Activated CD8-positive, alpha-beta T cell treated with anti-CD3 and anti-CD28 coated beads, Interleukin-2, amount 10 ng/mL, durations not matched to agents 7 days and 5 days (primary cell): ENCODE results near the gene GGA1. TPM values are rescaled to one million over a fixed set of nuclear protein-coding genes. Genes with fewer than 3 reads are reported as not detected.

Source experiments
- ATAC-seq: fragments of 150-1000 bp; cut with Tn5 transposase; one replicate; pipeline ENCODE4 v1.10.0; 2021; ENCODE audit warnings: moderate library complexity
- CTCF ChIA-PET: fragments of 350-600 bp; sonication (Branson Sonifier 250); formaldehyde crosslinking; loops from one replicate; lab custom pipeline; 2021; ENCODE audit warnings: antibody characterized with exemption; lab: Charles Lee
- POLR2A ChIA-PET: fragments of 350-600 bp; sonication (Branson Sonifier 250); formaldehyde crosslinking; loops from one replicate; lab custom pipeline; 2021; ENCODE audit warnings: antibody characterized with exemption; lab: Charles Lee
- DNase-seq: peaks from one replicate; pipeline ENCODE4 v3.0.0-alpha.2; 2020
- H3K27ac Mint-ChIP-seq: one replicate; pipeline ENCODE4 v1.8.0; 2021; ENCODE audit warnings: mild to moderate bottlenecking, mixed read lengths
- H3K27me3 Mint-ChIP-seq: one replicate; pipeline ENCODE4 v1.8.0; 2021; ENCODE audit warnings: low read depth, mixed read lengths
- H3K36me3 Mint-ChIP-seq: one replicate; pipeline ENCODE4 v1.8.0; 2021; ENCODE audit warnings: low read depth, mixed read lengths
- H3K4me1 Mint-ChIP-seq: one replicate; pipeline ENCODE4 v1.8.0; 2021; ENCODE audit warnings: low read depth, mixed read lengths
- H3K4me3 Mint-ChIP-seq: one replicate; pipeline ENCODE4 v1.8.0; 2021; ENCODE audit warnings: mild to moderate bottlenecking, mixed read lengths
- H3K9me3 Mint-ChIP-seq: one replicate; pipeline ENCODE4 v1.8.0; 2022; ENCODE audit warnings: mixed read lengths; ENCODE audit not compliant: insufficient read depth
- total RNA-seq, 2 experiments: library from RNA; stranded (reverse); gene quantifications; one replicate each; pipeline ENCODE4 v1.2.3, GENCODE V29; 2021

The GGA1 gene
- total RNA-seq, 2 experiments from 2014 or later, result 66.3 to 69.5 TPM

DNA sequence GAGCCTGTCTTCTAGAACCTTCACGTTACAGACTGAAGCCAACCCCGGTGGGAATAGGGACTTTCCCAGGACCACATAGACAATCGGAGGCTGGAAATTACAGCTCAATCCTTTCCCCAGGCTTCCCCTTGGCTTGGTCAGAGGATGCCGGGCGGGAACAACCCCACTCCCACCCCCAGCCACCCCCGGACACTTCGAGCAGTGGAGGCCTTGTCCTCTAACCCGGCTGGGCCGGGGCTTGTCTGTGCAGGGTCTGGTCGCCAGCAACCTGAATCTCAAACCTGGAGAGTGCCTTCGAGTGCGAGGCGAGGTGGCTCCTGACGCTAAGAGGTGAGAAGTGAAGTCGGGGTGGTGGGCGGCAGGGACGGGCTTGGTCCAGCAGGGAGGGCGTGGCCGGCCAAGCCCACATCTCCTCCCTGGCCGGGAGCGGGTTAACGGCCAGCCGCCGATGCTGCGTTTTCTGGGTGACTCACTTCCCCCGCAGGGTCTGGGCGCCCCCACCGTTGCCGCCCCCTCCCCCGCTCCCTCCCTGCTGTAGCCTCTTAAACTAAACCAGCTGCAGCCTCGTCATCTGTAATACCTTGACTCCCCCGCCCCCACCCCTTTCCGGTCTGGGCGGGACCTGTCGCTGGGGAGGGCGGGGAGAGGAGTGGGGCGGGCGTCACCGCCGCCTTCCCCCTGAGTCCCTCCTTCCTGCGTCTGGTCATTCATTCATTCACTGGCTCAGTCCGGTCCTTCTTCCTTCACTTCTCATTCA is 68.3 kb downstream of the GGA1 start:
- Mint-ChIP-seq H3K4me1 (peaks cover 63% of the 10 kb centered on the region), H3K4me3 (peak overlapping the region; percentile 82), H3K9me3 (no peaks in the 10 kb centered on the region), H3K27me3 (no peaks in the 10 kb centered on the region), H3K36me3 (peaks cover 27% of the 10 kb centered on the region), H3K27ac (peak overlapping the region; percentile 99)
- POLR2A ChIA-PET, result interaction anchor here (0.9 to 4.5 kb wide), 12 partner anchors 10 to 225 kb away, joined by 3 to 33 read pairs (median 8); partner anchors contain the start of genes NOL12 and PDXP
- ATAC-seq (peak; percentile 69), DNase-seq (peak; percentile 95)
- CTCF ChIA-PET, result interaction anchor here (0.6 to 15.0 kb wide), 7 partner anchors 9 to 69 kb away, joined by 3 to 241 read pairs (median 11); partner anchors contain the start of genes GGA1, NOL12, PDXP and TRIOBP

DNA sequence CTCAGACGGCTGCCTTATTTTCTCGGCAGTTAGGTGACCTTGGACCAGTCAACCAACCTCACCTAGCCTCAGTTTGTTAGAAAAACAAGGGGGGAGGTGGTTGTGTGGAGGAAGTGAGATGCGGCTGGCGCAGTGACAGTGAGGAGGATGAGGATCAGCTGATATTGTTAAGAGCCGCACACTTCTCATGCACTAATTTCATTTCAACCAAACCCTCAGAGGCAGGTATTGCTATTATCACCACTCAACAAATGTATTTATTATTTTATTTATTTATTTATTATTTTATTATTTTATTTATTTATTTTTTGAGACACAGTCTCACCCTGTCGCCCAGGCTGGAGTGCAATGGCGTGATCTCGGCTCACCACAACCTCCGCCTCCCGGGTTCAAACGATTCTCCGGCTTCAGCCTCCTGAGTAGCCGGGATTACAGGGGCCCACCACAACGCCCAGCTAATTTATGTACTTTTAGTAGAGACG is 68.9 kb downstream of the GGA1 start:
- Mint-ChIP-seq H3K4me3 (peak overlapping the region; percentile 82), H3K36me3 (peaks cover 25% of the 10 kb centered on the region), H3K9me3 (no peaks in the 10 kb centered on the region), H3K27me3 (no peaks in the 10 kb centered on the region), H3K4me1 (peaks cover 57% of the 10 kb centered on the region), H3K27ac (peak overlapping the region; percentile 99)
- CTCF ChIA-PET, result interaction anchor here (1.0 to 15.0 kb wide), 7 partner anchors 17 to 69 kb away, joined by 3 to 241 read pairs (median 11); partner anchors contain the start of genes GGA1, PDXP and TRIOBP
- peak; percentile 22 for ATAC-seq
- DNase-seq, result no peak
- POLR2A ChIA-PET, result interaction anchor here (0.9 to 4.5 kb wide), 8 partner anchors 9 to 131 kb away, joined by 3 to 33 read pairs (median 8); partner anchors contain the start of genes NOL12 and PDXP

- H3K4me1 Mint-ChIP-seq, result peaks cover 48% of the 10 kb centered on the region
- peaks cover 25% of the 10 kb centered on the region for H3K36me3 Mint-ChIP-seq
- ChIA-PET CTCF (interaction anchor here (1.0 to 15.0 kb wide), 5 partner anchors 18 to 45 kb away, joined by 3 to 241 read pairs (median 11); partner anchors contain the start of genes PDXP and TRIOBP), POLR2A (interaction anchor here (1.4 to 4.5 kb wide), 2 partner anchors 16 to 20 kb away, joined by 7 to 33 read pairs; partner anchors contain the start of gene PDXP)
- ATAC-seq (no peak), DNase-seq (no peak)
- peak overlapping the region; percentile 51 for H3K4me3 Mint-ChIP-seq
- H3K27me3 Mint-ChIP-seq, result no peaks in the 10 kb centered on the region
- peak overlapping the region; percentile 99 for H3K27ac Mint-ChIP-seq
- H3K9me3 Mint-ChIP-seq, result no peaks in the 10 kb centered on the region
Measured at GRCh38 chr22:37678372-37678771, 69.7 kb downstream of the GGA1 start.

GRCh38 chr22:37679670-37680069 is 71.0 kb downstream of the GGA1 start:
- ATAC-seq (no peak), DNase-seq (no peak)
- Mint-ChIP-seq H3K27me3 (no peaks in the 10 kb centered on the region), H3K9me3 (no peaks in the 10 kb centered on the region), H3K4me1 (peaks cover 37% of the 10 kb centered on the region), H3K4me3 (peak overlapping the region; percentile 40), H3K27ac (peak overlapping the region; percentile 60), H3K36me3 (peaks cover 25% of the 10 kb centered on the region)
- POLR2A ChIA-PET, result interaction anchor here (0.6 kb wide), 2 partner anchors 8 to 18 kb away, joined by 4 read pairs; no protein-coding TSS in a partner anchor
- CTCF ChIA-PET, result interaction anchor here (0.7 to 15.0 kb wide), 8 partner anchors 16 to 73 kb away, joined by 3 to 241 read pairs (median 17); partner anchors contain the start of genes GGA1 and PDXP

DNA sequence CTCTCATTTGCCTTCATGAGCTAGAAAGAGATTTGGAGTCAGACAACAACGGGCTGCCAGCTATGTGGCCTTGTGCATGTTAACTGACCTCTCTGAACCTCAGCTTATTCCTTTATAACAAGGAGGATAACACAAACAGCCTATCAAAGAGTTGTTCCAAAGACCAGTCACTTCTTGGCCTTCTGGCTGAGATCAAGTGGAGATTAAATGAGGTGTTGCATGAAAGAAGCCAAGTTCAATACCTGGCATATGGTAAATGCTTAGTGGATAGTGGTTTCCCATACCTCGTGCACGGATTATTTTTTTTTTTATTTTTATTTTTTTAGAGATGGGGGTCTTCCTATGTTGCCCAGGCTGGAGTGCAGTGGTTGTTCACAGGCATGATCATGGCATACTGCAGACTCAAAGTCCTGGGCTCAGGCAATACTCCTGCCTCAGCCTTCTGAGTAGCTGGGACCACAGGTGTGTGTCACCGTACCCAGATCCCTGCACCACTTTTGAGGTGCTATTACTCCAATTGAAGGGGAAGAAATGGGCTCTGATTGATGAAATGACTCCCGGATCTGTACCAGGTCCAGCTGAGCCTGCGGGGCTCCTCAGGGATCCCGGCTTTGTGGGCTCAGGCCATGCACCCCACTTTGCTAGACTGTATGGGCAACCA is 71.7 kb downstream of the GGA1 start:
- H3K4me3 Mint-ChIP-seq, result no peak overlapping the region
- no peaks in the 10 kb centered on the region for H3K27me3 Mint-ChIP-seq
- peak overlapping the region; percentile 79 for H3K27ac Mint-ChIP-seq
- POLR2A ChIA-PET, result interaction anchor here (0.6 to 2.1 kb wide), 4 partner anchors 8 to 37 kb away, joined by 3 to 5 read pairs (median 4); no protein-coding TSS in a partner anchor
- peaks cover 25% of the 10 kb centered on the region for H3K36me3 Mint-ChIP-seq
- CTCF ChIA-PET, result interaction anchor here (1.3 to 15.0 kb wide), 13 partner anchors 7 to 88 kb away, joined by 3 to 241 read pairs (median 11); partner anchors contain the start of genes GGA1 and PDXP
- no peak for ATAC-seq
- no peak for DNase-seq
- H3K9me3 Mint-ChIP-seq, result no peaks in the 10 kb centered on the region
- H3K4me1 Mint-ChIP-seq, result peaks cover 32% of the 10 kb centered on the region

GRCh38 chr22:37681001-37681424 is 72.4 kb downstream of the GGA1 start:
- peak overlapping the region; percentile 79 for H3K27ac Mint-ChIP-seq
- H3K4me1 Mint-ChIP-seq, result peaks cover 32% of the 10 kb centered on the region
- POLR2A ChIA-PET, result interaction anchor here (0.6 to 2.1 kb wide), 8 partner anchors 9 to 1001 kb away, joined by 3 to 5 read pairs (median 3); partner anchors contain the start of genes PDXP and TOMM22
- H3K36me3 Mint-ChIP-seq, result peaks cover 23% of the 10 kb centered on the region
- no peak for ATAC-seq
- H3K9me3 Mint-ChIP-seq, result no peaks in the 10 kb centered on the region
- CTCF ChIA-PET, result interaction anchor here (0.8 to 15.0 kb wide), 18 partner anchors 8 to 89 kb away, joined by 3 to 241 read pairs (median 8); partner anchors contain the start of genes GGA1, PDXP and TRIOBP
- no peaks in the 10 kb centered on the region for H3K27me3 Mint-ChIP-seq
- no peak overlapping the region for H3K4me3 Mint-ChIP-seq
- no peak for DNase-seq

GRCh38 chr22:37681556-37682049 is 73.0 kb downstream of the GGA1 start:
- ChIA-PET CTCF (interaction anchor here (0.8 to 15.0 kb wide), 20 partner anchors 9 to 89 kb away, joined by 3 to 241 read pairs (median 6); partner anchors contain the start of genes GGA1, PDXP and TRIOBP), POLR2A (interaction anchor here (0.7 to 2.1 kb wide), 7 partner anchors 10 to 1000 kb away, joined by 3 to 5 read pairs (median 3); partner anchors contain the start of genes GALR3, PDXP and TOMM22)
- DNase-seq (peak; percentile 84), ATAC-seq (peak; percentile 47)
- H3K4me3 Mint-ChIP-seq, result no peak overlapping the region
- H3K4me1 Mint-ChIP-seq, result peaks cover 34% of the 10 kb centered on the region
- peaks cover 22% of the 10 kb centered on the region for H3K36me3 Mint-ChIP-seq
- no peaks in the 10 kb centered on the region for H3K27me3 Mint-ChIP-seq
- H3K27ac Mint-ChIP-seq, result peak overlapping the region; percentile 79
- H3K9me3 Mint-ChIP-seq, result no peaks in the 10 kb centered on the region

Other genes starting within 250 kb of the GGA1 start
- gene ELFN2, start 181.4 kb upstream of the GGA1 start, total RNA-seq, result under 1 TPM; 0.05 to 0.08 TPM
- gene MFNG, start 122.5 kb upstream of the GGA1 start, total RNA-seq, result 100 to 1,000 TPM; 227 to 232 TPM
- gene CARD10, start 89.4 kb upstream of the GGA1 start, total RNA-seq, result under 1 TPM in 1 of 2 experiments, not detected in 1; 0.31 TPM
- under 1 TPM; 0.13 to 0.21 TPM for gene CDC42EP1, start 48.4 kb upstream of the GGA1 start, total RNA-seq
- not detected for gene LGALS2, start 28.7 kb upstream of the GGA1 start, total RNA-seq
- 100 to 1,000 TPM; 216 to 218 TPM for gene SH3BP1, start 30.8 kb downstream of the GGA1 start, total RNA-seq
- 10 to 100 TPM; 31.5 to 33.5 TPM for gene PDXP, start 49.9 kb downstream of the GGA1 start, total RNA-seq
- gene LGALS1, start 66.8 kb downstream of the GGA1 start, total RNA-seq, result 1,000 to 10,000 TPM; 1,444 to 1,502 TPM
- gene NOL12, start 77.5 kb downstream of the GGA1 start, total RNA-seq, result 10 to 100 TPM; 42.6 to 45.3 TPM
- 10 to 100 TPM; 45.2 to 45.8 TPM for gene TRIOBP, start 88.2 kb downstream of the GGA1 start, total RNA-seq
- gene GCAT, start 199.1 kb downstream of the GGA1 start, total RNA-seq, result 10 to 100 TPM; 14.3 to 18.3 TPM
- under 1 TPM in 1 of 2 experiments, not detected in 1; 0.24 TPM for gene GALR3, start 214.5 kb downstream of the GGA1 start, total RNA-seq
- gene ANKRD54, start 235.5 kb downstream of the GGA1 start, total RNA-seq, result 10 to 100 TPM; 28.6 to 29.9 TPM
- gene EIF3L, start 240.6 kb downstream of the GGA1 start, total RNA-seq, result 100 to 1,000 TPM; 391 to 410 TPM